AG08395 (cell line): ENCODE data around the gene SIPA1L2.

Experiments used
- DNase-seq: peaks from one replicate; pipeline ENCODE4 v3.0.0; 2012; ENCODE audit warnings: mixed read lengths, low spot score

Gene SIPA1L2

GRCh38 chr1:232589812-232590743 is 39.9 kb downstream of the SIPA1L2 start:
- DNase-seq, result peak; percentile 29

- DNase-seq, result no peak
Observed at GRCh38 chr1:232589111-232589811, 40.7 kb downstream of the SIPA1L2 start.

GRCh38 chr1:232587141-232588008 is 42.6 kb downstream of the SIPA1L2 start:
- DNase-seq, result no peak

- no peak for DNase-seq
Observed at GRCh38 chr1:232586679-232587078, 43.3 kb downstream of the SIPA1L2 start.

GRCh38 chr1:232585486-232585885 is 44.4 kb downstream of the SIPA1L2 start:
- DNase-seq, result no peak

GRCh38 chr1:232581932-232582331 is 48.0 kb downstream of the SIPA1L2 start:
- DNase-seq, result no peak
